Breast epithelium (tissue), 4 donors: ENCODE results near the gene ZNF304. TPM values are rescaled to one million over a fixed set of nuclear protein-coding genes. Genes with fewer than 3 reads are reported as not detected.
"Not testable (repeated sequence)": the region's sequence is repeated elsewhere in the genome, so short reads cannot be mapped to it uniquely, and the experiment has no call there.

Experiments
- DNase-seq, 2 donors: peaks; one replicate each; pipeline ENCODE4 v3.0.0-alpha.2; 2019; ENCODE audit warnings: low spot score in 2 of 2
- H3K27ac ChIP-seq, 2 donors: fragments of 200-600 bp; sonication (generic) in 1 of 2; one replicate each; pipeline ENCODE4 v1.5.1; 2016 to 2019; ENCODE audit warnings: mild to moderate bottlenecking in 1 of 2
- H3K27me3 ChIP-seq, 2 donors: fragments of 200-600 bp; sonication (generic) in 1 of 2; one replicate each; pipeline versions ENCODE4 v1.5.1 to v1.6.0; 2017 to 2019; ENCODE audit warnings: control low read depth in 1 of 2, mild to moderate bottlenecking in 1 of 2
- H3K36me3 ChIP-seq: fragments of 200-600 bp; one replicate; pipeline ENCODE4 v1.5.1; 2019
- H3K4me1 ChIP-seq, 2 donors: fragments of 200-600 bp; sonication (generic); one replicate each; pipeline ENCODE4 v1.5.1; 2016 to 2019; ENCODE audit warnings: control low read depth in 1 of 2
- H3K4me3 ChIP-seq, 3 donors: fragments of 200-600 bp; sonication (generic); 1 replicate in 2 of 3; 2 replicates in 1 of 3; pipeline ENCODE4 v1.5.1; 2016 to 2019; ENCODE audit warnings: mild to moderate bottlenecking in 3 of 3, moderate library complexity in 2 of 3
- H3K9me3 ChIP-seq, 2 donors: fragments of 200-600 bp; sonication (generic) in 1 of 2; one replicate each; pipeline ENCODE4 v1.5.1; 2016 to 2019; ENCODE audit warnings: control low read depth in 1 of 2
- POLR2A ChIP-seq: fragments of 450-650 bp; IDR thresholded peaks from one replicate; pipeline ENCODE4 v1.6.1; 2016; ENCODE audit warnings: antibody characterized with exemption, mild to moderate bottlenecking, moderate library complexity
- POLR2AphosphoS5 ChIP-seq, 3 donors: sonication (generic); formaldehyde crosslinking; IDR thresholded peaks; one replicate each; pipeline ENCODE4 v1.6.1; 2017; ENCODE audit warnings: antibody characterized with exemption in 3 of 3
- intact Hi-C: fragments of 100-400 bp; cut with DNase I; formaldehyde crosslinking; loops from one replicate; pipeline ENCODE4 v1.15.1; 2023; ENCODE audit warnings: low total_unique reads
- total RNA-seq, 3 donors: library from RNA; depleted of rRNA; stranded (reverse); fragments of >200 nt; gene quantifications; one replicate each; pipeline ENCODE4 v1.1.0, GENCODE V29; 2016
- TF ChIP-seq, protein P1 (sequence below), 3 donors: fragments of 450-650 bp; IDR thresholded peaks; one replicate each; pipeline ENCODE4 v1.5.1; 2016 to 2017; ENCODE audit warnings: antibody characterized with exemption in 3 of 3, mild to moderate bottlenecking in 3 of 3, moderate library complexity in 3 of 3

ZNF304 gene
- total RNA-seq, 3 donors from 2014 or later = 7.5 to 13.6 (median 8.2) TPM

DNA sequence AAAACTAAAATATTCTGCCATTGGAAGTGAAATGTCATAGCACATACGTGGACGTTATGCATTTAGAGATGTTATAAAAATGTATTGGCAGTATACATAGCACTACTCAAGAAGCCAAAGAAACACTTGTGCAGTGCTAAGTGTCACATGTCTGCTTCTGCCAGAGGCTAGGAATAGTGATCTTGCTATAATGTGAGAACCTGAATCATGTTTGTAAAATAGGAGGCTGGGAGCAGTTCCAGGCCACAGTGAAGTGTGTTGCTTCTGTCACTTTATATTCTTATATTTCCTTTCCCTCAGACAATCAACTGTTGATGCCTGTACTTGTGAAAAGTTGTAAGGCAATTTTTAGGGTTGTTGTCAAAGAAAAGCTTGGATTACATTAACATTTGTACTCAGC lies 15.7 kb downstream of the ZNF304 start:
- intact Hi-C loops = no loop called here
- no peaks in the 10 kb centered on the region for H3K4me1 ChIP-seq
- H3K9me3 ChIP-seq = peaks cover 0 to 10% of the 10 kb centered on the region in 2 donors
- H3K4me3 ChIP-seq = no peak overlapping the region
- H3K27ac ChIP-seq = no peak overlapping the region
- no peaks in the 10 kb centered on the region for H3K27me3 ChIP-seq
- no peaks in the 10 kb centered on the region for H3K36me3 ChIP-seq
- no peak for TF ChIP-seq POLR2AphosphoS5 (IDR thresholded peaks at IDR 0.05)
- TF ChIP-seq, protein P1, sequence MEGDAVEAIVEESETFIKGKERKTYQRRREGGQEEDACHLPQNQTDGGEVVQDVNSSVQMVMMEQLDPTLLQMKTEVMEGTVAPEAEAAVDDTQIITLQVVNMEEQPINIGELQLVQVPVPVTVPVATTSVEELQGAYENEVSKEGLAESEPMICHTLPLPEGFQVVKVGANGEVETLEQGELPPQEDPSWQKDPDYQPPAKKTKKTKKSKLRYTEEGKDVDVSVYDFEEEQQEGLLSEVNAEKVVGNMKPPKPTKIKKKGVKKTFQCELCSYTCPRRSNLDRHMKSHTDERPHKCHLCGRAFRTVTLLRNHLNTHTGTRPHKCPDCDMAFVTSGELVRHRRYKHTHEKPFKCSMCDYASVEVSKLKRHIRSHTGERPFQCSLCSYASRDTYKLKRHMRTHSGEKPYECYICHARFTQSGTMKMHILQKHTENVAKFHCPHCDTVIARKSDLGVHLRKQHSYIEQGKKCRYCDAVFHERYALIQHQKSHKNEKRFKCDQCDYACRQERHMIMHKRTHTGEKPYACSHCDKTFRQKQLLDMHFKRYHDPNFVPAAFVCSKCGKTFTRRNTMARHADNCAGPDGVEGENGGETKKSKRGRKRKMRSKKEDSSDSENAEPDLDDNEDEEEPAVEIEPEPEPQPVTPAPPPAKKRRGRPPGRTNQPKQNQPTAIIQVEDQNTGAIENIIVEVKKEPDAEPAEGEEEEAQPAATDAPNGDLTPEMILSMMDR (IDR thresholded peaks at IDR 0.05) = no peak
- TF ChIP-seq POLR2A = no peak
- DNase-seq = no peak

DNA sequence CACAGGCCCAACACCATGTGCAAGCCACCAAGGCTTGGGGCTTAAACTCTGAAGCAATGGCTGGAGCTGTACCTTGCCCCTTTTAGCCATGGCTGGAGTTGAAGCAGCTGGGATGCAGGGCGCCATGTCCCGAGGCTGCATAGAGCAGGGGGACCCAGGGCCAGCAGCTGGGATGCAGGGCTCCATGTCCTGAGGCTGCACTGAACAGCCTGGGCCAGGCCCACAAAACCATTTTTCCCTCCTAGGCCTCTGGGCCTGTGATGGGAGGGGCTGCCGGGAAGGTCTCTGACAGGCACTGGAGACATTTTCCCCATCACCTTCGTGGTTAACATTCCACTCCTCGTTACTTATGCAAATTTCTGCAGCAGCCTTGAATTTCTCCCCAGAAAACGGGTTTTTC lies 23.1 kb downstream of the ZNF304 start:
- Histone ChIP-seq H3K4me3 (no peak overlapping the region), H3K4me1 (no peaks in the 10 kb centered on the region), H3K36me3 (peaks cover 7% of the 10 kb centered on the region), H3K27me3 (no peaks in the 10 kb centered on the region), H3K27ac (no peak overlapping the region), H3K9me3 (peaks cover 37 to 45% of the 10 kb centered on the region in 2 donors)
- TF ChIP-seq POLR2A = no peak
- TF ChIP-seq POLR2AphosphoS5 (IDR thresholded peaks at IDR 0.05) = no peak
- TF ChIP-seq, protein P1 (IDR thresholded peaks at IDR 0.05) = no peak
- intact Hi-C loops = no loop called here
- DNase-seq = no peak

DNA sequence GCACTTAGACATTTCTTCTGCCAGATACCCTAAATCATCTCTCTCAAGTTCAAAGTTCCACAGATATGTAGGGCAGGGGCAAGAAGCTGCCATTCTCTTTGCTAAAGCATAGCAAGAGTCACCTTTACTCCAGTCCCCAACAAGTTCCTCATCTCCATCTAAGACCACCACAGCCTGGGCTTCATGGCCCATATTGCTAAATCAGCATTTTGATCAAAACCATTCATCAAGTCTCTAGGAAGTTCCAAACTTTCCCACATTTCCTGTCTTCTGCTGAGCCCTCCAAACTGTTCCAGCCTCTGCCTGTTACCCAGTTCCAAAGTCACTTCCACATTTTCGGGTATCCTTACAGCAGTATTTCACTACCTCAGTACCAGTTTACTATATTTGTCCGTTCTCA lies 23.6 kb downstream of the ZNF304 start:
- H3K27ac ChIP-seq, H3K27me3 ChIP-seq, H3K4me3 ChIP-seq, H3K4me1 ChIP-seq, intact Hi-C loops, H3K36me3 ChIP-seq, DNase-seq: not testable (repeated sequence)
- peaks cover 42 to 49% of the 10 kb centered on the region in 2 donors for H3K9me3 ChIP-seq

DNA sequence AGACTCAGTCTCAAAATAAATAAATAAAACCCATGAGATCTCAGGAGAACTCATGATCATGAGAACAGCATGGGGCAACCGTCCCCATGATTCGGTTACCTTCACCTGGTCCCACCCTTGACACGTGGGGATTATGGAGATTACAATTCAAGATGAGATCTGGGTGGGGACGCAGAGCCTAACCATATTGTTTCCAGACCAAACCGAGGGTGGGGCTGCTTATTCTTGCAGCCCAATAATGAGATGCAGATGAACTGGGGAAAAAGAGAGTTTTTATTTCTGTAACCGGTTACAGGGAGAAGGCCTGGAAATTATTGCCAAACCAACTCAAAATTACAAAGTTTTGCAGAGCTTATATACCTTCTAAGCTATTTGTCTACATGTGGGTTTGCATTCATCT lies 25.1 kb downstream of the ZNF304 start:
- intact Hi-C loops = no loop called here
- peaks cover 46 to 55% of the 10 kb centered on the region in 2 donors for H3K9me3 ChIP-seq
- TF ChIP-seq, protein P1 (IDR thresholded peaks at IDR 0.05) = no peak
- TF ChIP-seq POLR2AphosphoS5 (IDR thresholded peaks at IDR 0.05) = no peak
- no peak for TF ChIP-seq POLR2A

DNA sequence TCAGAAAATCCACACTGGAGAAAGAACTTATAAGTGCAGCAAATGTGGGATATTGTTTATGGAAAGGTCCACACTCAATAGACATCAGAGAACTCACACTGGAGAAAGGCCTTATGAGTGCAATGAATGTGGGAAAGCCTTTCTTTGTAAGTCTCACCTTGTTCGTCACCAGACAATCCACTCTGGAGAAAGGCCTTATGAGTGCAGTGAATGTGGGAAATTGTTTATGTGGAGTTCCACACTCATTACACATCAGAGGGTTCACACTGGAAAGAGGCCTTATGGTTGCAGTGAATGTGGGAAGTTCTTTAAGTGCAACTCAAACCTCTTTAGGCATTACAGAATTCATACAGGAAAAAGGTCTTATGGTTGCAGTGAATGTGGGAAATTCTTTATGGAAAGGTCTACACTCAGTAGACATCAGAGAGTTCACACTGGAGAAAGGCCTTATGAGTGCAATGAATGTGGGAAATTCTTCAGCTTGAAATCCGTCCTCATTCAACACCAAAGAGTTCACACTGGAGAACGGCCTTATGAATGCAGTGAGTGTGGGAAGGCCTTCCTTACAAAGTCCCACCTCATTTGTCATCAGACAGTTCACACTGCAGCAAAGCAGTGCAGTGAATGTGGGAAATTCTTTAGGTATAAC lies 26.6 kb downstream of the ZNF304 start:
- intact Hi-C loops = no loop called here
- no peaks in the 10 kb centered on the region for H3K4me1 ChIP-seq
- H3K27me3 ChIP-seq = no peaks in the 10 kb centered on the region
- no peak overlapping the region for H3K4me3 ChIP-seq
- TF ChIP-seq POLR2A (no peak), POLR2AphosphoS5 (IDR thresholded peaks at IDR 0.05) (no peak)
- TF ChIP-seq, protein P1 (IDR thresholded peaks at IDR 0.05) = no peak
- peaks cover 46 to 55% of the 10 kb centered on the region in 2 donors for H3K9me3 ChIP-seq
- H3K36me3 ChIP-seq = peaks cover 7% of the 10 kb centered on the region
- no peak for DNase-seq
- no peak overlapping the region for H3K27ac ChIP-seq

More for the DNA sequence above, 25.1 kb downstream of the ZNF304 start:
- Histone ChIP-seq H3K4me1 (no peaks in the 10 kb centered on the region), H3K4me3 (no peak overlapping the region), H3K27ac (no peak overlapping the region), H3K36me3 (peaks cover 7% of the 10 kb centered on the region), H3K27me3 (no peaks in the 10 kb centered on the region)
- no peak for DNase-seq
